ENCODE measurements around the gene FAM72A.
"Not testable (repeated sequence)": the region's sequence is repeated elsewhere in the genome, so short reads cannot be mapped to it uniquely, and the experiment has no call there.

FAM72A gene

GRCh38 chr1:206167350-206168029, 35.1 kb downstream of the FAM72A start:
- DNase-seq = not testable (repeated sequence)

DNA sequence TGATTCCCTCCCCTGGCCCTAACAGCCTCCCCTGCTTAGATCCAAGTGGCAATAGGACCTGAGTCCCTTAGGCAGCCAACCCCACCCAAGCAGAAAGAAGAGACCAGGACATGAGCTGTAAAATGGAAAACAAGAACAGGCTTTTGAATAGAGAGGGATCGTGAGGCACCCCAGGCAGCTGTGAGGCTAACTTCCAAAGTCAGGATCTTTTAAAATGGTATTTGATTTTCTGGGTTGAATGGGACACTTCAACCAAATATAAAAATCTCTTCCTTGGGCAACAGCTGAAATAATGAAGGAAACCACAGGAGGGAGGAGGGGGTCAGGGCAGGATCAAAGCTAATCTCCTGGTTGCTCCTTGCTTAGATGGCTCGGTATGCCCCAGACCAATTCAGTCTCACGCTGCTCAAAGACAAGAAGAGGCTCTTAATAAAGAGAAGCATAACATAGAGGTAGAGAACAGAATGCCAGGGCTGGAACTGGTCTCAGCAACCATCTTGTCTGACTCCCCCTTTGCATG, 56.8 kb downstream of the FAM72A start:
- no peak for DNase-seq

- DNase-seq = no peak
Observed at GRCh38 chr1:206144605-206145004, 58.0 kb downstream of the FAM72A start.

DNA sequence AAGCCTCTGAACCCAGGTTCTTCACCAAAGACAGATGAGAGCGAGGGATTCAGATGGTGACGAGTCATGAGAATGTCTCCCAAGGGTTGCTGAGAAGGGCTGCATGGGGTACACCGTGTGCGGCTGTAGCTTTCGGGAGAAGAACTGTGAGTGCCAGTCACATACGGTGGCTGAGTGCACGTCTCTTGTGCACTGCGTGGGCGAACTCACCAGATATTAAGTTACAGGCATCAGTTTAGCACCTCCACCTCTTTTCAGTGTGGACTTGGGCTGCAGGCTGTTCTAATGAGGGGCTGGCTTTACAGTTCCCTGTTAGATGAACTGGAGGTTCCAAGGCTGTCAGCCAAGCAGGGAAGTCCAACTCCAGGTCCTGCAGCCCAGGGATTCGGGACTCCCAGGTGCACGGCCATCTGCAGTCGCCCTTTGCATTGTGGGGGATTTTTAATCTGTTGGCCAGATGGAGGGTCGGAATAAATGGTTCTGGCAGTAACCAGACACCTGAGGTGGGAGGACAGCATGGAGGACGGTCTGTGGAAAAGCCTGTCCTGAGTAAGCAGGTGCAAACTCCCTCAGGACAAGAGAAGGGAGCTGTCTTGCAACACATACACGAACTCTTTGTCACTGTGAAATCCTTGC, 59.0 kb downstream of the FAM72A start:
- no peak for DNase-seq

DNA sequence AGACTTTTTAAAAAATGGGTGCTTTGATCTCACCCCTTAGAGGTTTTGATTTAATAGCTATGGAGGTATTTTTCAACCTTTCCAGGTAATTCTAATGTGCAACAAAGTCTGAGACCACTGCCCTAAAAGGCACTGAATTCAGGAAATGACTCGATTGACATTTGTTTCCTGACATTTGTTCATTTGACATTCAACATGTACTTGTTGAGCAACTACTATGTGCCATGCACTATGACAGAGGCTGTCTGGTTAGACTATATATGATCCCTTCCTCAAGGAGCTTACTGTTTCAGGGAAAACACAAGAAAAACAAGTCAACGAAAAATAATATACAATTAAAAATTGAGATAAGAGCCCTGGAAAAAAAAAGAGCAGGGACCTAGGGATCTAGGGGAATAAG, 59.9 kb downstream of the FAM72A start:
- DNase-seq = no peak

DNA sequence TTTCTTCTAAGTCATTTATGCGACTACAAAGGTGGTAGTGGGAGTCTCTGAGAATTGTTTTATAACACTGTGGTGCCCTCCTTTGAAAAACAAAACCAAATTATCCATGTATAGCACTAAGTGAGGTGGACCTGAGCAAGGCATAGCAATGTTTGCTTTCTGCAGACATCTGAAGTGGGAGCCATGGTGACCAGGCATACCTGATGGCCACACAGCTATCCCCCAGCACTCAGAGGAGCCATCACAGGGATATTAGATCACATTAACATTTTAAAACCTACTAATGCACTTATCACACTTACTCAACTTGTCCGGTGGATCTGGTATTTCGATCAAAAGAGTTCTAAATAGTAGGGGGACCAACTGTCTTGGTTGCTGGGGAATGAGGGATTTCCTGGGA, 60.6 kb downstream of the FAM72A start:
- DNase-seq = no peak

DNA sequence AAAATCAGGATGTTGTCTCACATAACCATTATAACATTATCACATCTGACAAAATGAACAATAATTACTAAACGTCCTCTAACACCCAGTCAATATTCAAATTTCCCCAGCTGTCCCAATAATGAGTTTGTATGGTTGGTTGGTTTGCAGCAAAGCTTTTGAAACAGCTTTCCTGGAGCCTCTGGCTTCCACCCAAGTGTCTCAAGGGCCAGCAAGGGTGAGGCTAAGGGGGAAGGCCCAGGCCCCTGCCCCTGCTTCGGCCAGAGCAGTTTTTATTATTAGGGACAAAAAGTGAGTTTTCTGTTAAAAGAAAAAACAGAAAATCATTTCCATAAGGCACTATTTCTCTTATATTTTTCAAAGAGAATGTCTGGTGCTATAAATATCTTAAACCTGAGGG, 66.4 kb downstream of the FAM72A start:
- no peak for DNase-seq

Measured in activated naive CD4-positive, alpha-beta T cell treated with anti-CD3 and anti-CD28 coated beads, Interleukin-2, amount 50 U/mL, for 16 hours (primary cell).